GM12875 (cell line): ENCODE results near the gene LHX4.

Experiments
- H3K4me3 ChIP-seq: one replicate; pipeline ENCODE4 v1.5.1; 2011; ENCODE audit warnings: low read depth, low read length, control low read depth
- TF ChIP-seq, protein P1 (sequence below): IDR thresholded peaks from 2 replicates; pipeline ENCODE4 v1.5.1; 2011; ENCODE audit warnings: low read depth, mild to moderate bottlenecking, control low read depth, inconsistent platforms, low read length, moderate library complexity, borderline replicate concordance; ENCODE audit not compliant: insufficient read depth

LHX4 gene

DNA sequence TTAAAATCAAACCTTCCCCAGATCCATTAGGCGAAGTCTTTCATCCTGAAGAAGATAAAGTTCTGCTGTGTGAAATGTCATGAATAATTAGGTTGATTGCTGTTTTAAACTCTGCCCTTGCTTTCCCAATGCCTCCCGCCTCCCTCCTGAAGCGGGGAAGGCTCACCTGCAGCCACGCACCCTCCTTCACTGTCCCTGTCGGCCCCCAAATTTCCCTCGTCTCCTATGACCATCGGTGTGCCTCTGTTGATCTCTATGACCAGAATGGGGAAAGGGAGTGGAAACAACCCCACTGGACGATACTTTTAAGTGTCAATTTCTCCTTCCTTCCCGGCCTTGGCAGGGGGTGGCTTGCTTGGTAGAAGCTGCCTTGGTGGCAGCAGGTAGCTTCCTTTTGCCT is 35.1 kb downstream of the LHX4 start:
- no peak overlapping the region for H3K4me3 ChIP-seq
- TF ChIP-seq, protein P1, sequence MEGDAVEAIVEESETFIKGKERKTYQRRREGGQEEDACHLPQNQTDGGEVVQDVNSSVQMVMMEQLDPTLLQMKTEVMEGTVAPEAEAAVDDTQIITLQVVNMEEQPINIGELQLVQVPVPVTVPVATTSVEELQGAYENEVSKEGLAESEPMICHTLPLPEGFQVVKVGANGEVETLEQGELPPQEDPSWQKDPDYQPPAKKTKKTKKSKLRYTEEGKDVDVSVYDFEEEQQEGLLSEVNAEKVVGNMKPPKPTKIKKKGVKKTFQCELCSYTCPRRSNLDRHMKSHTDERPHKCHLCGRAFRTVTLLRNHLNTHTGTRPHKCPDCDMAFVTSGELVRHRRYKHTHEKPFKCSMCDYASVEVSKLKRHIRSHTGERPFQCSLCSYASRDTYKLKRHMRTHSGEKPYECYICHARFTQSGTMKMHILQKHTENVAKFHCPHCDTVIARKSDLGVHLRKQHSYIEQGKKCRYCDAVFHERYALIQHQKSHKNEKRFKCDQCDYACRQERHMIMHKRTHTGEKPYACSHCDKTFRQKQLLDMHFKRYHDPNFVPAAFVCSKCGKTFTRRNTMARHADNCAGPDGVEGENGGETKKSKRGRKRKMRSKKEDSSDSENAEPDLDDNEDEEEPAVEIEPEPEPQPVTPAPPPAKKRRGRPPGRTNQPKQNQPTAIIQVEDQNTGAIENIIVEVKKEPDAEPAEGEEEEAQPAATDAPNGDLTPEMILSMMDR: no peak

DNA sequence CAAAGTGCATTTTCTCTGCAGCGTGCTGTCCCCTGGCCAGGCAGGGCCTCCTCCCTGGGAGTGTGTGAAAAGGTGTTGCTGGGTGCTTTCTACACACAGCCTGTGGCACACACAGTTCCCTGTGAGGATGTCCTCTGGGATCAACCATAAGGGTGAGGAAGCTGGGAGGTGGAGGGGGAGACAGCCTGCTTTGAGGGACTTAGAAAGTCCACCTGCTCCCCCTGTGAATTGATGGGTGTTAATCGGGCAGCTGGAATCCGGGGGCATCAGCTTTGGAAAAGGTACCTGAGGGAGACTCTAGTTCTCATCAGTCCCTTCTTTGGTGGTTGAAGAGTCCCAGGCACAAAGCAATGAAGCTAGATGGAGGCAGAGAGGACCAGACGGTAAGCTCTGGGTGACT is 35.8 kb downstream of the LHX4 start:
- TF ChIP-seq, protein P1: no peak
- no peak overlapping the region for H3K4me3 ChIP-seq

DNA sequence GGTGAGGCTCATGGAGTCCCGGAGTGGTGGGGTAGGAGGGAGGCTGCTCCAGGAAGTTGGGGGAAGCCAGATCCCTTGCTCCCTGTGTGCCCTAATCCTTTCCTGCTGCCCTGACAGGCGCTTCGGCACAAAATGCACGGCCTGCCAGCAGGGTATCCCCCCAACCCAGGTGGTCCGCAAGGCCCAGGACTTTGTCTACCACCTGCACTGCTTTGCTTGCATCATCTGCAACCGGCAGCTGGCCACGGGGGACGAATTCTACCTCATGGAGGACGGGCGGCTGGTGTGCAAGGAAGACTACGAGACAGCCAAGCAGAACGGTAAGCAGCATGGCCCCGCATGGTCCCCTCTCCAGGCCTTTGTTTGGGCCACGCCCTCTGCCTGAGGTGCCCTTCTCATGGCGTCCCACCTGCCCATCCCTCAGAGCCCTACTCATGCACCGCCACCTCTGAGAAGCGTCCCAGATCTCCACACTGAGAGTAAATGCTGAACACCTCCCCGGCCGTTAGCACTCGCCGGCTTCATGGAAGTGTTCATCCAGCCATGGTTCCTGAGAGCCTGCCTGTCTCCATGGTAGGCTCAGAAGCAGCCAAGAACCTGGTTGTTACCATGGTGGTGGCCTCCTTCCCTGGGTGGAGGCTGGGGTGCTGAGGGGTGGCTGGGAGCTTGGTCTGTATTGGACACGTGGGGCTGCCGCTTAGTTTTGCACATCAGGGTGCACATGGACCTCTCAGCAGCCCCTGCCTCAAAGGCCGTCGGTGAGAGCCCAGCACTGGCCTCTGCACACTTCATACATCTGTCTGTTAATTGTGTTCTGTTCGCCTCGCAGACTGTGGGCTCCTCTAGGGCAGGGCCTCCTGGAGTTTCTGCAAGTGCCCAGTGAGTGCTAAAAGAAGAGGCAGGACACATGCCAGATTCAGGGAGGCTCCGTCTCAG is 36.5 kb downstream of the LHX4 start:
- no peak overlapping the region for H3K4me3 ChIP-seq
- TF ChIP-seq, protein P1: no peak

DNA sequence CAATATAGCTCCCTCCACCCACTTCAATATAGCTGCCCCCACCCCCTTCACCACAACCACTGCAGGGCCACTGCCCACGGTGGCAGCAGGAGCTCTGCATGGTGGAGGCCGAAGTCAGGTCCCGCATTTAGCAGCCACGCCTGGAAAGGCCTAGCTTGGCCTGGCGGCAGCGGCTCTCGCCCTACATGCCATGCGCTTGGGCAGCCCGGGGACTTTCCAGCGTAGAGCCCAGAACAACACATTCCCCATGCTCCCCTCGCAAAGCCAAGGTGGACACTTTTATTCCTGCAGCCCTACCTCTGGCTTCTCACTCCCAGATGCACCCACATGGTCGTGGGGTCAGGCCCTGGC is 37.1 kb downstream of the LHX4 start:
- TF ChIP-seq, protein P1: no peak
- no peak overlapping the region for H3K4me3 ChIP-seq

DNA sequence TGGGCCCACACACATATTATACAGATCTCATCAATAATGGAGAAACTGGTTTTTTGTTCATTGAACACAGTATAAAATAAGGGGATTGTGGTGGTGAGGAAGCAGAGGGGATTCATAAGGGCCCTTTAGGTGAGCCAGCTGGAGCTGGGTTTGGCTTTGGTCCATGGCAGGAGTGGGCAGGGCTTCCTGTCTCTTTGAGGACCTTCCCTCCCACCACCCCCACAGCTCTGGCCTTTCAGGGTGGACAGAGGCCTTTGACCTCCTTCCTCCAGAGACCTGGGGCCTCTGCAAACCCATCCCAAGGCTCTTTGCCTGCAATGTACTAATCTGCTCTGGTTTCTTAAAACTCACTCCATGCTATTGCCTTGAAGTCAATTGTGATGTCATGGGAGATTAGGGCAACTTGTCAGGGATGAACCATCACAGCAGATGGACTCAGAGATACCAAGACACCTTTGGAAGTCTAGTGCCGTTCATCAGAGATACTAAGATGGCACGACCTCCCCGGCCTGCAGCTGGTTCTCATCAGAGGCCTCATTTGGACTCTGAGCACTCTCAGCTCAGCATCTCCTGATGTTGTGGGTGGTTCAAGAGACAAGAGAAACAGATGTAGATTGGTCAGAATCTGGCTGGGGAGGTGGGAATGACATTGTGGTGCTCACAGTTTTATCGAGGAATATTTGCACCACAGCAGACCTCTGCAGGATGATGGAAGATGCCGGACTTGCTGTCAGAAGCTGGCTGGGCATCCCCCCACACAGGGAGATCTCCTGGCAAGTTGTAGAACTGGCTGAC is 37.9 kb downstream of the LHX4 start:
- no peak overlapping the region for H3K4me3 ChIP-seq
- TF ChIP-seq, protein P1: no peak

DNA sequence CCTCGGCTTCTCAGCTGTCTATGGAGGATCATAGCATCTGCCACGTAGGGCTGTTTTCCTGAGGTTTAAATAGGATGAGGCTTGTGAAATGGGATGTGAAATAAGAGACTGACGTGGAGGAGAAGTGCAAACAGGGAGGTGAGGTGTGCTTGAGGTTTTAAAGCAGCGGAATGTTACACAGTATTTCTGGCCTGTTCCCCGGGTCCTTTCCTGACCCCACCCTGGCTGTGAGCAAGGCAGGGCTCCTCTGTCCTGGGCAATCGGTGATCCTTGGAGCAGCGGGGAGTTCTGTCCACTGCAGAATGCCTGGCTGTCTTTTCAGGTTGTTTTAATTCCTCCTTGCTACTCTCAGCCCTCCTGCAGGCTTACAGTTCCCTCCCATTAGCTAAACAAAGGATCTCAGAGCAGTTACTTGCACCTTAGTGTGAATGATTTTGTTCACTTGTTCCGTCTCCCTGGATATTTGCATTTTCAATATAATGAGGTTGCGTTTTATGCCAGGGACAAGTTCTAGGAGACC is 38.6 kb downstream of the LHX4 start:
- H3K4me3 ChIP-seq: no peak overlapping the region
- TF ChIP-seq, protein P1: no peak
